HEK293 (cell line): ENCODE data around the gene PCDHA2.
"Not testable (repeated sequence)": the region's sequence is repeated elsewhere in the genome, so short reads cannot be mapped to it uniquely, and the experiment has no call there.

Experiments used
- CTCF ChIA-PET: fragments of 350-600 bp; formaldehyde crosslinking; extraction: SDS; loops from one replicate; lab custom pipeline; 2021; ENCODE audit warnings: antibody characterized with exemption; lab: Yijun Ruan, JAX
- POLR2A ChIA-PET: fragments of 300-600 bp; formaldehyde crosslinking; extraction: SDS; loops from one replicate; lab custom pipeline; 2020; ENCODE audit warnings: antibody characterized with exemption, inconsistent platforms; lab: Yijun Ruan, JAX
- H3K27ac ChIP-seq: fragments of 200-500 bp; sonication (Bioruptor generic); 2 replicates; pipeline ENCODE4 v1.5.1; 2014; ENCODE audit warnings: low read depth, low read length, control low read depth, inconsistent platforms; ENCODE audit errors: extremely low read depth
- H3K36me3 ChIP-seq, 2 experiments: fragments of 200-500 bp in 1 of 2; sonication (Bioruptor generic) in 1 of 2; 1 replicate in 1 of 2; 2 replicates in 1 of 2; pipeline ENCODE4 v1.5.1; 2014 to 2017; ENCODE audit warnings: inconsistent platforms in 2 of 2, low read length in 2 of 2; ENCODE audit not compliant: control insufficient read depth in 2 of 2, insufficient read depth in 1 of 2
- H3K4me1 ChIP-seq: fragments of 200-500 bp; sonication (Bioruptor generic); 2 replicates; pipeline ENCODE4 v1.5.1; 2014; ENCODE audit warnings: mild to moderate bottlenecking, low read length, inconsistent platforms; ENCODE audit not compliant: control insufficient read depth, insufficient read depth
- H3K4me3 ChIP-seq: 2 replicates; pipeline ENCODE4 v1.5.1; 2011; ENCODE audit warnings: low read depth, mild to moderate bottlenecking, control low read depth, low read length, moderate library complexity
- H3K9me3 ChIP-seq: fragments of 200-500 bp; sonication (Bioruptor generic); 2 replicates; pipeline ENCODE4 v1.5.1; 2014; ENCODE audit warnings: low read depth, low read length, inconsistent platforms; ENCODE audit not compliant: control insufficient read depth, insufficient read depth
- GLIS1 ChIP-seq: fragments of 450-650 bp; formaldehyde crosslinking; IDR thresholded peaks from 2 replicates; pipeline ENCODE4 v1.5.1; 2016; ENCODE audit warnings: missing biosample characterization, missing genetic modification characterization
- HOXC10 ChIP-seq: sonication (generic); formaldehyde crosslinking; IDR thresholded peaks from 2 replicates; pipeline ENCODE4 v1.8.1; 2023; ENCODE audit warnings: mild to moderate bottlenecking, missing genetic modification reagents
- KLF7 ChIP-seq: fragments of 450-650 bp; formaldehyde crosslinking; IDR thresholded peaks from 2 replicates; pipeline ENCODE4 v1.5.1; 2016; ENCODE audit warnings: missing biosample characterization, missing genetic modification characterization, borderline replicate concordance
- YY2 ChIP-seq: fragments of 450-650 bp; formaldehyde crosslinking; IDR thresholded peaks from 2 replicates; pipeline ENCODE4 v1.5.1; 2016; ENCODE audit warnings: missing biosample characterization, missing genetic modification characterization
- ZBTB48 ChIP-seq: fragments of 450-650 bp; formaldehyde crosslinking; IDR thresholded peaks from 2 replicates; pipeline ENCODE4 v1.5.1; 2016; ENCODE audit warnings: missing biosample characterization, missing genetic modification characterization
- ZNF112 ChIP-seq: fragments of 450-650 bp; formaldehyde crosslinking; IDR thresholded peaks from 2 replicates; pipeline ENCODE4 v1.5.0; 2017; ENCODE audit warnings: missing biosample characterization, missing genetic modification characterization
- ZNF16 ChIP-seq: fragments of 450-650 bp; formaldehyde crosslinking; IDR thresholded peaks from 2 replicates; pipeline ENCODE4 v1.5.1; 2016; ENCODE audit warnings: low read depth, missing biosample characterization, missing genetic modification characterization
- ZNF211 ChIP-seq: fragments of 450-650 bp; formaldehyde crosslinking; IDR thresholded peaks from 2 replicates; pipeline ENCODE4 v1.5.1; 2016; ENCODE audit warnings: low read depth, missing biosample characterization, missing genetic modification characterization
- ZNF529 ChIP-seq: fragments of 450-650 bp; formaldehyde crosslinking; IDR thresholded peaks from 2 replicates; pipeline ENCODE4 v1.5.1; 2017; ENCODE audit warnings: missing genetic modification characterization, missing biosample characterization; ENCODE audit not compliant: insufficient replicate concordance
- ZNF624 ChIP-seq: fragments of 450-650 bp; formaldehyde crosslinking; IDR thresholded peaks from 2 replicates; pipeline ENCODE4 v1.5.1; 2017; ENCODE audit warnings: missing biosample characterization, missing genetic modification characterization
- ZNF629 ChIP-seq: fragments of 450-650 bp; formaldehyde crosslinking; IDR thresholded peaks from 2 replicates; pipeline ENCODE4 v1.5.1; 2017; ENCODE audit warnings: missing biosample characterization, missing genetic modification characterization
- TF ChIP-seq, protein P1 (sequence below): fragments of 450-650 bp; formaldehyde crosslinking; IDR thresholded peaks from 2 replicates; pipeline ENCODE4 v1.5.1; 2016; ENCODE audit warnings: missing biosample characterization, missing genetic modification characterization
- TF ChIP-seq, protein P2 (sequence below): fragments of 450-650 bp; formaldehyde crosslinking; IDR thresholded peaks from 2 replicates; pipeline ENCODE4 v1.5.1; 2016; ENCODE audit warnings: missing biosample characterization, missing genetic modification characterization
- TF ChIP-seq, protein P3 (sequence below): fragments of 450-650 bp; formaldehyde crosslinking; IDR thresholded peaks from 2 replicates; pipeline ENCODE4 v1.5.1; 2016; ENCODE audit warnings: missing biosample characterization, missing genetic modification characterization
- TF ChIP-seq, protein P4 (sequence below): fragments of 450-650 bp; formaldehyde crosslinking; IDR thresholded peaks from 2 replicates; pipeline ENCODE4 v1.5.1; 2016; ENCODE audit warnings: missing biosample characterization, missing genetic modification characterization
- TF ChIP-seq, protein P5 (sequence below): fragments of 450-650 bp; formaldehyde crosslinking; IDR thresholded peaks from 2 replicates; pipeline ENCODE4 v1.5.1; 2017; ENCODE audit warnings: missing biosample characterization, missing genetic modification characterization

The PCDHA2 gene

DNA sequence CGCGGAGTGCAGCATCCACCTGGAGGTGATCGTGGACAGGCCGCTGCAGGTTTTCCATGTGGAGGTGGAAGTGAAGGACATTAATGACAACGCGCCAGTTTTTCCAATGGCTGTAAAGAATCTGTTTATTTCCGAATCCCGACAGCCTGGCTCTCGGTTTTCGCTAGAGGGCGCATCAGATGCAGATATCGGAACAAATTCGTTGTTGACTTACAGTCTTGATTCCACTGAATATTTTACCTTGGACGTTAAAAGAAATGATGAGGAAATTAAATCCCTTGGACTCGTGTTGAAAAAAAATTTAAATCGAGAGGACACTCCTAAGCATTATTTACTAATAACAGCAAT is 6.8 kb downstream of the PCDHA2 start (continued):
- TF ChIP-seq GLIS1 (tag by site-specific recombination), result no peak
- TF ChIP-seq, protein P1, sequence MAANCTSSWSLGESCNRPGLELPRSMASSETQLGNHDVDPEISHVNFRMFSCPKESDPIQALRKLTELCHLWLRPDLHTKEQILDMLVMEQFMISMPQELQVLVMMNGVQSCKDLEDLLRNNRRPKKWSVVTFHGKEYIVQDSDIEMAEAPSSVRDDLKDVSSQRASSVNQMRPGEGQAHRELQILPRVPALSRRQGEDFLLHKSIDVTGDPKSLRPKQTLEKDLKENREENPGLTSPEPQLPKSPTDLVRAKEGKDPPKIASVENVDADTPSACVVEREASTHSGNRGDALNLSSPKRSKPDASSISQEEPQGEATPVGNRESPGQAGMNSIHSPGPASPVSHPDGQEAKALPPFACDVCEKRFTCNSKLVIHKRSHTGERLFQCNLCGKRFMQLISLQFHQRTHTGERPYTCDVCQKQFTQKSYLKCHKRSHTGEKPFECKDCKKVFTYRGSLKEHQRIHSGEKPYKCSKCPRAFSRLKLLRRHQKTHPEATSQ (tag by site-specific recombination), result no peak
- no peak for TF ChIP-seq ZNF529 (tag by site-specific recombination)
- no peak for TF ChIP-seq HOXC10 (CRISPR knock-in tag)
- TF ChIP-seq, protein P2, sequence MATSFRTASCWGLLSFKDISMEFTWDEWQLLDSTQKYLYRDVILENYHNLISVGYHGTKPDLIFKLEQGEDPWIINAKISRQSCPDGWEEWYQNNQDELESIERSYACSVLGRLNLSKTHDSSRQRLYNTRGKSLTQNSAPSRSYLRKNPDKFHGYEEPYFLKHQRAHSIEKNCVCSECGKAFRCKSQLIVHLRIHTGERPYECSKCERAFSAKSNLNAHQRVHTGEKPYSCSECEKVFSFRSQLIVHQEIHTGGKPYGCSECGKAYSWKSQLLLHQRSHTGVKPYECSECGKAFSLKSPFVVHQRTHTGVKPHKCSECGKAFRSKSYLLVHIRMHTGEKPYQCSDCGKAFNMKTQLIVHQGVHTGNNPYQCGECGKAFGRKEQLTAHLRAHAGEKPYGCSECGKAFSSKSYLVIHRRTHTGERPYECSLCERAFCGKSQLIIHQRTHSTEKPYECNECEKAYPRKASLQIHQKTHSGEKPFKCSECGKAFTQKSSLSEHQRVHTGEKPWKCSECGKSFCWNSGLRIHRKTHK (tag by site-specific recombination), result no peak

DNA sequence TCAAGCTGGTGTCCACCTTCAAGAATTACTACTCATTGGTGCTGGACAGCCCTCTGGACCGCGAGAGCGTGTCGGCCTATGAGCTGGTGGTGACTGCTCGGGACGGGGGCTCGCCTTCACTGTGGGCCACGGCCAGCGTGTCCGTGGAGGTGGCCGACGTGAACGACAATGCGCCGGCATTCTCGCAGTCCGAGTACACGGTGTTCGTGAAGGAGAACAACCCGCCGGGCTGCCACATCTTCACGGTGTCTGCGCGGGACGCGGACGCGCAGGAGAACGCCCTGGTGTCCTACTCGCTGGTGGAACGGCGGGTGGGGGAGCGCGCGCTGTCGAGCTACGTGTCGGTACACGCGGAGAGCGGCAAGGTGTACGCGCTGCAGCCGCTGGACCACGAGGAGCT is 7.7 kb downstream of the PCDHA2 start:
- CTCF ChIA-PET, H3K36me3 ChIP-seq, POLR2A ChIA-PET, H3K4me3 ChIP-seq, H3K9me3 ChIP-seq, H3K4me1 ChIP-seq, H3K27ac ChIP-seq: not testable (repeated sequence)

DNA sequence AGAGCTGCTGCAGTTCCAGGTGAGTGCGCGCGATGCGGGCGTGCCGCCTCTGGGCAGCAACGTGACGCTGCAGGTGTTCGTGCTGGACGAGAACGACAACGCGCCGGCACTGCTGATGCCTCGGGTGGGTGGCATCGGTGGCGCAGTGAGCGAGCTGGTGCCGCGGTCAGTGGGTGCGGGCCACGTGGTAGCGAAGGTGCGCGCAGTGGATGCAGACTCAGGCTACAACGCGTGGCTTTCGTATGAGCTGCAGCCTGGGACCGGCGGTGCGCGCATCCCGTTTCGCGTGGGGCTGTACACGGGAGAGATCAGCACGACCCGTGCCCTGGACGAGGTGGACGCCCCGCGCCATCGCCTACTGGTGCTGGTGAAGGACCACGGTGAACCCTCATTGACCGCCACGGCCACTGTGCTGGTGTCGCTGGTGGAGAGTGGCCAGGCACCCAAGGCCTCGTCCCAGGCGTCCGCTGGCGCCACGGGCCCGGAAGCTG is 8.2 kb downstream of the PCDHA2 start:
- Histone ChIP-seq H3K27ac (no peak overlapping the region), H3K36me3 (no peaks in the 10 kb centered on the region), H3K4me1 (no peaks in the 10 kb centered on the region), H3K9me3 (no peaks in the 10 kb centered on the region), H3K4me3 (no peak overlapping the region)
- no peak for TF ChIP-seq KLF7 (tag by site-specific recombination)
- TF ChIP-seq ZNF16 (tag by site-specific recombination), result no peak
- TF ChIP-seq ZNF112 (tag by site-specific recombination), result no peak
- TF ChIP-seq, protein P2 (tag by site-specific recombination), result no peak
- no peak for TF ChIP-seq ZNF624 (tag by site-specific recombination)
- no peak for TF ChIP-seq ZNF211 (tag by site-specific recombination)
- TF ChIP-seq YY2 (tag by site-specific recombination), result no peak
- TF ChIP-seq, protein P3, sequence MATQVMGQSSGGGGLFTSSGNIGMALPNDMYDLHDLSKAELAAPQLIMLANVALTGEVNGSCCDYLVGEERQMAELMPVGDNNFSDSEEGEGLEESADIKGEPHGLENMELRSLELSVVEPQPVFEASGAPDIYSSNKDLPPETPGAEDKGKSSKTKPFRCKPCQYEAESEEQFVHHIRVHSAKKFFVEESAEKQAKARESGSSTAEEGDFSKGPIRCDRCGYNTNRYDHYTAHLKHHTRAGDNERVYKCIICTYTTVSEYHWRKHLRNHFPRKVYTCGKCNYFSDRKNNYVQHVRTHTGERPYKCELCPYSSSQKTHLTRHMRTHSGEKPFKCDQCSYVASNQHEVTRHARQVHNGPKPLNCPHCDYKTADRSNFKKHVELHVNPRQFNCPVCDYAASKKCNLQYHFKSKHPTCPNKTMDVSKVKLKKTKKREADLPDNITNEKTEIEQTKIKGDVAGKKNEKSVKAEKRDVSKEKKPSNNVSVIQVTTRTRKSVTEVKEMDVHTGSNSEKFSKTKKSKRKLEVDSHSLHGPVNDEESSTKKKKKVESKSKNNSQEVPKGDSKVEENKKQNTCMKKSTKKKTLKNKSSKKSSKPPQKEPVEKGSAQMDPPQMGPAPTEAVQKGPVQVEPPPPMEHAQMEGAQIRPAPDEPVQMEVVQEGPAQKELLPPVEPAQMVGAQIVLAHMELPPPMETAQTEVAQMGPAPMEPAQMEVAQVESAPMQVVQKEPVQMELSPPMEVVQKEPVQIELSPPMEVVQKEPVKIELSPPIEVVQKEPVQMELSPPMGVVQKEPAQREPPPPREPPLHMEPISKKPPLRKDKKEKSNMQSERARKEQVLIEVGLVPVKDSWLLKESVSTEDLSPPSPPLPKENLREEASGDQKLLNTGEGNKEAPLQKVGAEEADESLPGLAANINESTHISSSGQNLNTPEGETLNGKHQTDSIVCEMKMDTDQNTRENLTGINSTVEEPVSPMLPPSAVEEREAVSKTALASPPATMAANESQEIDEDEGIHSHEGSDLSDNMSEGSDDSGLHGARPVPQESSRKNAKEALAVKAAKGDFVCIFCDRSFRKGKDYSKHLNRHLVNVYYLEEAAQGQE (tag by site-specific recombination), result no peak
- TF ChIP-seq, protein P4, sequence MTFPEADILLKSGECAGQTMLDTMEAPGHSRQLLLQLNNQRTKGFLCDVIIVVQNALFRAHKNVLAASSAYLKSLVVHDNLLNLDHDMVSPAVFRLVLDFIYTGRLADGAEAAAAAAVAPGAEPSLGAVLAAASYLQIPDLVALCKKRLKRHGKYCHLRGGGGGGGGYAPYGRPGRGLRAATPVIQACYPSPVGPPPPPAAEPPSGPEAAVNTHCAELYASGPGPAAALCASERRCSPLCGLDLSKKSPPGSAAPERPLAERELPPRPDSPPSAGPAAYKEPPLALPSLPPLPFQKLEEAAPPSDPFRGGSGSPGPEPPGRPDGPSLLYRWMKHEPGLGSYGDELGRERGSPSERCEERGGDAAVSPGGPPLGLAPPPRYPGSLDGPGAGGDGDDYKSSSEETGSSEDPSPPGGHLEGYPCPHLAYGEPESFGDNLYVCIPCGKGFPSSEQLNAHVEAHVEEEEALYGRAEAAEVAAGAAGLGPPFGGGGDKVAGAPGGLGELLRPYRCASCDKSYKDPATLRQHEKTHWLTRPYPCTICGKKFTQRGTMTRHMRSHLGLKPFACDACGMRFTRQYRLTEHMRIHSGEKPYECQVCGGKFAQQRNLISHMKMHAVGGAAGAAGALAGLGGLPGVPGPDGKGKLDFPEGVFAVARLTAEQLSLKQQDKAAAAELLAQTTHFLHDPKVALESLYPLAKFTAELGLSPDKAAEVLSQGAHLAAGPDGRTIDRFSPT (tag by site-specific recombination), result no peak
- TF ChIP-seq, protein P5, sequence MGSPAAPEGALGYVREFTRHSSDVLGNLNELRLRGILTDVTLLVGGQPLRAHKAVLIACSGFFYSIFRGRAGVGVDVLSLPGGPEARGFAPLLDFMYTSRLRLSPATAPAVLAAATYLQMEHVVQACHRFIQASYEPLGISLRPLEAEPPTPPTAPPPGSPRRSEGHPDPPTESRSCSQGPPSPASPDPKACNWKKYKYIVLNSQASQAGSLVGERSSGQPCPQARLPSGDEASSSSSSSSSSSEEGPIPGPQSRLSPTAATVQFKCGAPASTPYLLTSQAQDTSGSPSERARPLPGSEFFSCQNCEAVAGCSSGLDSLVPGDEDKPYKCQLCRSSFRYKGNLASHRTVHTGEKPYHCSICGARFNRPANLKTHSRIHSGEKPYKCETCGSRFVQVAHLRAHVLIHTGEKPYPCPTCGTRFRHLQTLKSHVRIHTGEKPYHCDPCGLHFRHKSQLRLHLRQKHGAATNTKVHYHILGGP (tag by site-specific recombination), result no peak
- TF ChIP-seq ZBTB48 (tag by site-specific recombination), result no peak
- TF ChIP-seq ZNF629 (tag by site-specific recombination), result no peak
- ChIA-PET POLR2A (no interaction called here), CTCF (no interaction called here)
